ENCODE results near the gene OR6C2.
"Not testable (repeated sequence)": the region's sequence is repeated elsewhere in the genome, so short reads cannot be mapped to it uniquely, and the experiment has no call there.

The OR6C2 gene

DNA sequence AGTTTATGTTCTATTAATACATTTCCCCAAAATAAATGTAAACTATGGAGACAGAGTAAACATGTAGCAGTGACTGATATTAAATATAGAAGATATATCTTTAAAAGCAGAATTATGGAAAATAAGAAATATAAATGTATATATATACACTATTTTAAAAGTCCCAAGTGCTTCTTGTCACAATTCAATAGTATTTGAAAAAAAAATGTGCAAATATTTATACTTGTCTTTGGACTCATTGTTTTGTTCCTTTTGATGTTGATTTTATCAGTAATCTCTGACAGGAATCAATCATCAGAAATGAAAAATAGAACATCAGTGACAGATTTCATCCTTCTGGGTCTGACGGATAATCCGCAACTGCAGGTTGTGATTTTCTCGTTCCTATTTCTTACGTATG is 17.9 kb upstream of the OR6C2 start, which contains the start of gene OR6C76:
TSS of gene OR6C76 (plus strand) at position 301 of the 400 bp plus-strand sequence. CDS start at position 301, 0 bp downstream.
- Histone ChIP-seq H3K4me1 (ENCODE audit: control insufficient read depth, insufficient read depth, low read length) (no peaks in the 10 kb centered on the region), H3K9me3 (ENCODE audit: control insufficient read depth in 2 of 2, low read length in 2 of 2) (no peaks in the 10 kb centered on the region), H3K36me3 (ENCODE audit: control insufficient read depth in 2 of 2, insufficient read depth in 2 of 2, low read length in 2 of 2) (no peaks in the 10 kb centered on the region), H3K9ac (ENCODE audit: low read length in 2 of 2) (no peak within 1 kb of the TSS), H3K27ac (ENCODE audit: low read length) (no peak within 1 kb of the TSS), H3K27me3 (ENCODE audit: control insufficient read depth in 1 of 2, insufficient read depth in 2 of 2, low read length in 2 of 2) (no peaks in the 10 kb centered on the region), H3K4me3 (ENCODE audit: low read length in 2 of 2) (no peak within 1 kb of the TSS)

DNA sequence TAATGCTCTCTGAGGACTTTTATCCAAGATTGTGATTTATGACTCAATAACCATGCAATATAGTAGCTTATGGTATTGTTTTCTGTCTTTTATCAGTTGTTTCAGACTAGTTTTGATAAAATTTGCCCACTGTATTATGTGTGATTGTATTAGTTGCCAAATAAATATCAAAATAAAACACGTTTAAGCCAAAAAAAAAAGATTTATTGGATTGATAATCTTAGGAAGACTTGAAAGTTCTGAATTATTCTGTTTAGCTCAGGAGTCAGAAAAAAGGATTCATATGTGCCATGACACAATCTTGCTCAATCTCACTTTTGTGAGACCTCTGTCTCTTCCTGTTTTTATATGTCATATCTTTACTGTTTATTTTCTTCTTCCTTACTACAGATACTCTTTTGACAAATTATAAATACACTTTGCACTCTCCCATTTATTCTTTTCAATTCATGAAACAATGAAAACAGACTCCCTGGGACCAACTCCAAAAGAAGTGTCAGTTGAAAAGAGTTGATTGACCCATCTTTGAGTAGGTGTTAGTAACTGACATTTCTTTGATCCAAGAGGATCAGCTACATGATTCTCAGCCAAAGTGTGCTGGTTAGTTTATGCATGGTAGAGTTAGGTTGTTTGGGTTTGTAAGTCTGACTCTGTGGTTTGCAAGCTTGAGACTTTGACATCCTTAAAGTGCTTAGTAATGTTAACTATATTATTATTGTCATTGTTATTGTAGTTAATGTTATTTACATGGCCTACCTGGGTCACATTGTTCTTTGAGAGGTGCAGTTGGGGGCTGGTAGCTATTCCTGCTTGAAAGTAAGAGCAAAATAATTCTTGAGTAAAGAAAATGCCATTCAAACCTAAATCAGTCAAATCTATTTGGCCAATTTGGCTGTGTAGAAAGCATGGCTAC is 15.3 kb upstream of the OR6C2 start:
- Histone ChIP-seq H3K9ac (ENCODE audit: low read length in 2 of 2) (no peak overlapping the region), H3K36me3 (ENCODE audit: control insufficient read depth in 2 of 2, insufficient read depth in 2 of 2, low read length in 2 of 2) (no peaks in the 10 kb centered on the region), H3K27me3 (ENCODE audit: control insufficient read depth in 1 of 2, insufficient read depth in 2 of 2, low read length in 2 of 2) (no peaks in the 10 kb centered on the region), H3K27ac (ENCODE audit: low read length) (no peak overlapping the region), H3K4me3 (ENCODE audit: low read length in 2 of 2) (no peak overlapping the region), H3K9me3 (ENCODE audit: control insufficient read depth in 2 of 2, low read length in 2 of 2) (no peaks in the 10 kb centered on the region), H3K4me1 (ENCODE audit: control insufficient read depth, insufficient read depth, low read length) (no peaks in the 10 kb centered on the region)

DNA sequence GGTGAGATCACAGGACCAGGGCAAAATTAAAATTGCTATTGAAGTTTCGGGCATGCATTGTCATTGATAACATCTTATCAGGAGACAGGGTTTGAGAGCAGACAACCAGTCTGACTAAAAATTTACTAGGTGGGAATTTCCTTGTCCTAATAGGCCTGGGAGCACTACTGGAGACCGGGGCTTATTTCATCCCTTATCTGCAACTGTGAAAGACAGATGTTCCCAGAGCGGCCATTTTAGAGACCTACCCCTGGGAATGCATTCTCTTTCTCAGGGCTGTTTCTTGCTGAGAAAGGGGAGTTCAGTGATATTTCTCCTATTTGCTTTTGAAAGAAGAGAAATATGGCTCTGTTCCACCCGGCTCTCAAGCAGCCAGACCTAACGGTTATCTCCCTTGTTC is 2.6 kb upstream of the OR6C2 start:
- not testable (repeated sequence) for H3K27ac ChIP-seq (ENCODE audit: low read length); H3K9ac ChIP-seq (ENCODE audit: low read length in 2 of 2); H3K4me3 ChIP-seq (ENCODE audit: low read length in 2 of 2); H3K9me3 ChIP-seq (ENCODE audit: control insufficient read depth in 2 of 2, low read length in 2 of 2); H3K4me1 ChIP-seq (ENCODE audit: control insufficient read depth, insufficient read depth, low read length); H3K36me3 ChIP-seq (ENCODE audit: control insufficient read depth in 2 of 2, insufficient read depth in 2 of 2, low read length in 2 of 2); H3K27me3 ChIP-seq (ENCODE audit: control insufficient read depth in 1 of 2, insufficient read depth in 2 of 2, low read length in 2 of 2)

DNA sequence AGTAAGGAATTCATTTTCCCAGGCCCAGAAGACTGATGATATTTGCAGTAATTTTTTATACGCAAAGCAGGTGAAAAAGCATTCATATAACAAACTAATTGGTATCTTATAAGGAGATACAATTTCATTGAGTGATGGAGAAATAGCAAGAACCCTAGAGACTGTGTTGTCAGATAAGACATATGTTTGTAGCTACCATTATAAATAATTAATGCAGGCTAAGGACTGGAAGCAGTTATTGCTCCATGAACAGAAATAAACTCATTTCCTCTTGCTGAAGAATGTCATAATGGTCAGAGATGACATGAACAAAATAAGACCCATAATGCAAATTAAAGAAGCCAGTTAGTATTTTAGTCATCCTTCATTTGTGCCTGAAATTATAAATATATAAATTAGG is 1.5 kb downstream of the OR6C2 start:
- H3K27me3 ChIP-seq (ENCODE audit: control insufficient read depth in 1 of 2, insufficient read depth in 2 of 2, low read length in 2 of 2), result no peaks in the 10 kb centered on the region
- peaks cover 0 to 3% of the 10 kb centered on the region in 2 donors for H3K9me3 ChIP-seq (ENCODE audit: control insufficient read depth in 2 of 2, low read length in 2 of 2)
- H3K36me3 ChIP-seq (ENCODE audit: control insufficient read depth in 2 of 2, insufficient read depth in 2 of 2, low read length in 2 of 2), result no peaks in the 10 kb centered on the region
- H3K9ac ChIP-seq (ENCODE audit: low read length in 2 of 2), result no peak overlapping the region
- no peaks in the 10 kb centered on the region for H3K4me1 ChIP-seq (ENCODE audit: control insufficient read depth, insufficient read depth, low read length)
- H3K4me3 ChIP-seq (ENCODE audit: low read length in 2 of 2), result no peak overlapping the region
- no peak overlapping the region for H3K27ac ChIP-seq (ENCODE audit: low read length)

DNA sequence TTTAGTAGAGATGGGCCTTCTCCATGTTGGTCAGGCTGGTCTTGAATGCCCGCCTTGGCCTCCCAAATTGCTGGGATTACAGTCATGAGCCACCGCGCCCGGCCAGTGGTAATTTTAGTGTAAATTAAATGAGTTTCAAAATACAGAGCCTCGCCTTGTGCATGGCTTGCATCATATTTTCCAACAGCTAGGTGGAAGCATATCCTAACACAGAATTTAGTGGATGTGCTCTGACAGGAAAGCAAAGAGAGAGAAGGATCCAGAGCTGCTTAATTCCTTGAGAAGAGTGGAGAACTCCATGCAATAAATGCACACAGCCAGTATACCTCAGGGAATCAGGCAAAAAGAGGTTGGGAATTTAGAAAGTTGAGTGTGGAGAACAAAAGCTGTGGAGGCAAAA is 2.5 kb downstream of the OR6C2 start:
- H3K27ac ChIP-seq (ENCODE audit: low read length), result no peak overlapping the region
- no peaks in the 10 kb centered on the region for H3K27me3 ChIP-seq (ENCODE audit: control insufficient read depth in 1 of 2, insufficient read depth in 2 of 2, low read length in 2 of 2)
- no peaks in the 10 kb centered on the region for H3K4me1 ChIP-seq (ENCODE audit: control insufficient read depth, insufficient read depth, low read length)
- no peak overlapping the region for H3K4me3 ChIP-seq (ENCODE audit: low read length in 2 of 2)
- no peak overlapping the region for H3K9ac ChIP-seq (ENCODE audit: low read length in 2 of 2)
- no peaks in the 10 kb centered on the region for H3K36me3 ChIP-seq (ENCODE audit: control insufficient read depth in 2 of 2, insufficient read depth in 2 of 2, low read length in 2 of 2)
- H3K9me3 ChIP-seq (ENCODE audit: control insufficient read depth in 2 of 2, low read length in 2 of 2), result no peaks in the 10 kb centered on the region

DNA sequence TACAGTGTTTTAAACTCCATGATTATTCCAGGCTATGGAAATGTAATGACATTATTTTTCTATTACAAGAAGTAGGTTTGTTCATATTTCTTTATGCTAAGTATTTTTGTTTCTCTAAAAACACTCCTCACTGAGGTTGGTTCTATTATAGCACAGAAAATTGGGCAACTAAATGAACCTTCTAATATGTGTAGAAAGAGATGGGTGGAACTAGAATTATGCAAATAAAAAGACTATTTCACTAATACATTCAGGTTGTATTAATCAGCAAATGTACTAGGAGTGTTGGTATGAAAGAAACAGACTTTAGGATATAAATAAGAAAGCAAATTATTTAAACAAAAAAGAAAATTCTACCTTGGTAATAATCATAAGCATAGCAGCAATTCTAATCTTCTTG is 4.9 kb downstream of the OR6C2 start:
- Histone ChIP-seq H3K9ac (ENCODE audit: low read length in 2 of 2) (no peak overlapping the region), H3K9me3 (ENCODE audit: control insufficient read depth in 2 of 2, low read length in 2 of 2) (no peaks in the 10 kb centered on the region), H3K36me3 (ENCODE audit: control insufficient read depth in 2 of 2, insufficient read depth in 2 of 2, low read length in 2 of 2) (no peaks in the 10 kb centered on the region), H3K27me3 (ENCODE audit: control insufficient read depth in 1 of 2, insufficient read depth in 2 of 2, low read length in 2 of 2) (no peaks in the 10 kb centered on the region), H3K4me1 (ENCODE audit: control insufficient read depth, insufficient read depth, low read length) (no peaks in the 10 kb centered on the region), H3K4me3 (ENCODE audit: low read length in 2 of 2) (no peak overlapping the region), H3K27ac (ENCODE audit: low read length) (no peak overlapping the region)

DNA sequence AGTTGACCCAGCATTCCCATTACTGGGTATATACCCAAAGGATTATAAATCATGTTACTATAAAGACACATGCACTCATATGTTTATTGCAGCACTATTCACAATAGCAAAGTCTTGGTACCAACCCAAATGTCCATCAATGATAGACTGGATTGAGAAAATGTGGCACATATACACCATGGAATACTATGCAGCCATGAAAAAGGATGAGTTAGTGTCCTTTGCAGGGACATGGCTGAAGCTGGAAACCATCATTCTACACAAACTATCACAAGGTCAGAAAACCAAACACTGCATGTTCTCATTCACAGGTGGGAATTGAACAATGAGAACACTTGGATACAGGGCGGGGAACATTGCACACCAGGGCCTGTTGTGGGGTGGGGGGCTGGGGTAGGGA is 21.1 kb downstream of the OR6C2 start:
- not testable (repeated sequence) for H3K4me3 ChIP-seq (ENCODE audit: low read length in 2 of 2); H3K9me3 ChIP-seq (ENCODE audit: control insufficient read depth in 2 of 2, low read length in 2 of 2); H3K27me3 ChIP-seq (ENCODE audit: control insufficient read depth in 1 of 2, insufficient read depth in 2 of 2, low read length in 2 of 2); H3K27ac ChIP-seq (ENCODE audit: low read length); H3K9ac ChIP-seq (ENCODE audit: low read length in 2 of 2); H3K36me3 ChIP-seq (ENCODE audit: control insufficient read depth in 2 of 2, insufficient read depth in 2 of 2, low read length in 2 of 2); H3K4me1 ChIP-seq (ENCODE audit: control insufficient read depth, insufficient read depth, low read length)

DNA sequence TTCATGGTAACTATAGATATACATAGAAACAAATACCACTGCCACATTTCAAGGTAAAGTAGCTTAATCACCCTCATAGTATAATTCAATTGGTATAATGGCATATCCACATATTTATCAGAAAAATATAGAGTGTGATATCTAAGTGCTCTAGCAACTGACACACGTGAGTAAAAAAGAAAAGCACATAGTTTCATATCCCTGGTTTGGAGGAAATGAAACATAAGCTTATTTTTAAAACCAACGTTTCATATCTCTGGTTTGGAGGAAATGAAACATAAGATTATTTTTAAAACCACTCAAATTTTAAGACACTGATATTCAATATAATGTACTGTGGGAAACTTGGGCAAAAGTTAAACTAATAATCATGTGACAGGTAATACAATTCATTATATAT is 24.0 kb downstream of the OR6C2 start:
- no peaks in the 10 kb centered on the region for H3K4me1 ChIP-seq (ENCODE audit: control insufficient read depth, insufficient read depth, low read length)
- H3K27me3 ChIP-seq (ENCODE audit: control insufficient read depth in 1 of 2, insufficient read depth in 2 of 2, low read length in 2 of 2), result no peaks in the 10 kb centered on the region
- H3K9me3 ChIP-seq (ENCODE audit: control insufficient read depth in 2 of 2, low read length in 2 of 2), result no peaks in the 10 kb centered on the region
- no peak overlapping the region for H3K27ac ChIP-seq (ENCODE audit: low read length)
- H3K9ac ChIP-seq (ENCODE audit: low read length in 2 of 2), result no peak overlapping the region
- H3K4me3 ChIP-seq (ENCODE audit: low read length in 2 of 2), result no peak overlapping the region
- H3K36me3 ChIP-seq (ENCODE audit: control insufficient read depth in 2 of 2, insufficient read depth in 2 of 2, low read length in 2 of 2), result no peaks in the 10 kb centered on the region

DNA sequence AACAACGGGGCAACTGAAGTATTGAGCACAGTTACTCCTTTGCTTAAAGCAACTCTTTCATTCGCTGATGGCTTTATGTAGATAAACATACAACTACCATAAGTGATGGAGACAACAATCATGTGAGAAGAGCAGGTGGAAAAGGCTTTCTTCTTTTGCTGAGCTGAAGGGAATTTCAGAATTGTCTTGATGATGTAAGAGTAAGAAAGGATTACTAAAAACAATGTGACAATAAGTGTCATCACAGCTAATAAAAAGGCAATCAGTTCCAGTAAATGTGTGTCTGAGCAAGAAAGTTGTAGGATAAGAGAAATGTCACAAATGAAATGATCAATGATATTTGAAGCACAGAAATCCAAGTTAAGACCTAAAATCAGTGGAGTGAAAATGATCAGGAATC is 25.4 kb downstream of the OR6C2 start:
- no peaks in the 10 kb centered on the region for H3K27me3 ChIP-seq (ENCODE audit: control insufficient read depth in 1 of 2, insufficient read depth in 2 of 2, low read length in 2 of 2)
- no peaks in the 10 kb centered on the region for H3K9me3 ChIP-seq (ENCODE audit: control insufficient read depth in 2 of 2, low read length in 2 of 2)
- no peaks in the 10 kb centered on the region for H3K36me3 ChIP-seq (ENCODE audit: control insufficient read depth in 2 of 2, insufficient read depth in 2 of 2, low read length in 2 of 2)
- no peak overlapping the region for H3K27ac ChIP-seq (ENCODE audit: low read length)
- no peak overlapping the region for H3K4me3 ChIP-seq (ENCODE audit: low read length in 2 of 2)
- H3K4me1 ChIP-seq (ENCODE audit: control insufficient read depth, insufficient read depth, low read length), result no peaks in the 10 kb centered on the region
- H3K9ac ChIP-seq (ENCODE audit: low read length in 2 of 2), result no peak overlapping the region

DNA sequence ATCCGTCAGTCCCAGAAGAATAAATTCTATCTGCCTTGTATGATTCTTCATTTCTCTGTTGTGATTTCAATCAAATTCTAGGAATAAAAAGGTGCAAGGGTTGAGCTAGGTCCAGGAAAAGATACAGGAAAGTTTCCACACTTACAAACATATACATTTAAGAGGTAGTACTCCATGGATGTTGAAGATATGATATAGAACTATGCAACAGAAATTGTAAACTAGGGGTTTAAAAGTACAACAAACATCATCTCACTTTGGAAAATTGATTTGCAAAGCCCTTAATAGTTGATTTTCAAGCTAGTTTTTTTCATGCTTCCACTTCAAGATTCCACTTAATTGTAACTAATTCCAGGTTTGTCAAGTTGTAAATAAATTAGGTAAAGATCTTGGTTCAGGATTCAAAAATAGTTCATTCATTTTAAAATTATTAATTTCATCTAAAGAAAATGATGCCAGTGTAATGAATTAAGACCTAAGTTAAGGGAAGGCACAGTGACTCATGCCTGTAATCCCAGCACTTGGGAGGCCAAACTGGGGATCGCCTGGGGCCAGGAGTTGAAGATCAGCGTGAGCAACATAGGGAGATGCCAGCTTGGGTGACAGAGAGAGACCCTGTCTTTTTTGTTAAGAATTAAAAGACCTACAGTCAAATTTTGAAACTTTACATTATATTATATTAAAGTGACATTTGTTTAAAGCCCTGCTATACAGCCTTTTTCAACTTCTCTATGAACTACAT is 26.4 kb downstream of the OR6C2 start, which contains the start of gene OR6C70:
TSS of gene OR6C70 (minus strand) at position 51 of the 742 bp plus-strand sequence. CDS start at position 51, 0 bp downstream.
- no peaks in the 10 kb centered on the region for H3K9me3 ChIP-seq (ENCODE audit: control insufficient read depth in 2 of 2, low read length in 2 of 2)
- no peaks in the 10 kb centered on the region for H3K4me1 ChIP-seq (ENCODE audit: control insufficient read depth, insufficient read depth, low read length)
- no peak within 1 kb of the TSS for H3K27ac ChIP-seq (ENCODE audit: low read length)
- no peaks in the 10 kb centered on the region for H3K36me3 ChIP-seq (ENCODE audit: control insufficient read depth in 2 of 2, insufficient read depth in 2 of 2, low read length in 2 of 2)
- no peaks in the 10 kb centered on the region for H3K27me3 ChIP-seq (ENCODE audit: control insufficient read depth in 1 of 2, insufficient read depth in 2 of 2, low read length in 2 of 2)
- H3K4me3 ChIP-seq (ENCODE audit: low read length in 2 of 2), result no peak within 1 kb of the TSS
- H3K9ac ChIP-seq (ENCODE audit: low read length in 2 of 2), result no peak within 1 kb of the TSS

DNA sequence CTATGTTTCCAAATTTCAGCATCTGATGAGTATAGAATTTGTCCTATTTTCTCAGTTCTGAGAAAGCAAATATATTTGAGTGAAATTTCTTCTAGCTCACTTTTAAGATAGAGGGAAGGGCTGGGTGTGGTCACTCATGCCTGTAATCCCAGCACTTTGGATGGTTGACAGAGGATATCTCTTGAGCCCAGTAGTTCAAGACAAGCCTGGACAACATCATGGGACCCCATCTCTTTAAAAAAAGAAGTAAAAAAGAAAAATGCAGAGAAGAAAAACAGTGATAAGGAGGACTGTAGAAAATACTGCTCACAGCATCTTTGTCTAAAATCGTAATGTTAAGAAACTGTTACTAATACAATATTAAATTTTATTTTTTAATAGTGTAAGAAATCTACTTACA is 28.4 kb downstream of the OR6C2 start:
- no peak overlapping the region for H3K9ac ChIP-seq (ENCODE audit: low read length in 2 of 2)
- H3K36me3 ChIP-seq (ENCODE audit: control insufficient read depth in 2 of 2, insufficient read depth in 2 of 2, low read length in 2 of 2), result no peaks in the 10 kb centered on the region
- no peak overlapping the region for H3K4me3 ChIP-seq (ENCODE audit: low read length in 2 of 2)
- no peaks in the 10 kb centered on the region for H3K27me3 ChIP-seq (ENCODE audit: control insufficient read depth in 1 of 2, insufficient read depth in 2 of 2, low read length in 2 of 2)
- no peaks in the 10 kb centered on the region for H3K9me3 ChIP-seq (ENCODE audit: control insufficient read depth in 2 of 2, low read length in 2 of 2)
- no peak overlapping the region for H3K27ac ChIP-seq (ENCODE audit: low read length)
- H3K4me1 ChIP-seq (ENCODE audit: control insufficient read depth, insufficient read depth, low read length), result no peaks in the 10 kb centered on the region

Measured in stomach smooth muscle (tissue), 2 donors.